Activated naive CD4-positive, alpha-beta T cell treated with anti-CD3 and anti-CD28 coated beads, Interleukin-2, amount 50 U/mL, for 72 hours (primary cell): ENCODE results near the gene SAP25. TPM values are rescaled to one million over a fixed set of nuclear protein-coding genes. Genes with fewer than 3 reads are reported as not detected.
"Not testable (repeated sequence)": the region's sequence is repeated elsewhere in the genome, so short reads cannot be mapped to it uniquely, and the experiment has no call there.

Source experiments
- ATAC-seq, 2 donors: fragments of 150-1000 bp; cut with Tn5 transposase; 2 replicates each; pipeline ENCODE4 v1.10.0; 2021; ENCODE audit warnings: mild to moderate bottlenecking in 2 of 2, moderate library complexity in 2 of 2
- DNase-seq, 2 donors: peaks; one replicate each; pipeline ENCODE4 v3.0.0; 2021 to 2022; ENCODE audit warnings: low spot score in 2 of 2
- H3K27ac Mint-ChIP-seq, 2 donors: one replicate each; pipeline ENCODE4 v1.8.0; 2022; ENCODE audit warnings: mild to moderate bottlenecking in 2 of 2, mixed read lengths in 2 of 2
- H3K36me3 Mint-ChIP-seq, 2 donors: one replicate each; pipeline ENCODE4 v1.8.0; 2022; ENCODE audit warnings: mixed read lengths in 2 of 2
- H3K9me3 Mint-ChIP-seq, 2 donors: one replicate each; pipeline ENCODE4 v1.8.0; 2022; ENCODE audit warnings: mixed read lengths in 2 of 2
- total RNA-seq, 2 donors: library from RNA; stranded (reverse); gene quantifications; one replicate each; pipeline ENCODE4 v1.2.3, GENCODE V29; 2022

SAP25 gene
- total RNA-seq, 2 donors from 2014 or later, result 10.6 to 26.0 TPM

DNA sequence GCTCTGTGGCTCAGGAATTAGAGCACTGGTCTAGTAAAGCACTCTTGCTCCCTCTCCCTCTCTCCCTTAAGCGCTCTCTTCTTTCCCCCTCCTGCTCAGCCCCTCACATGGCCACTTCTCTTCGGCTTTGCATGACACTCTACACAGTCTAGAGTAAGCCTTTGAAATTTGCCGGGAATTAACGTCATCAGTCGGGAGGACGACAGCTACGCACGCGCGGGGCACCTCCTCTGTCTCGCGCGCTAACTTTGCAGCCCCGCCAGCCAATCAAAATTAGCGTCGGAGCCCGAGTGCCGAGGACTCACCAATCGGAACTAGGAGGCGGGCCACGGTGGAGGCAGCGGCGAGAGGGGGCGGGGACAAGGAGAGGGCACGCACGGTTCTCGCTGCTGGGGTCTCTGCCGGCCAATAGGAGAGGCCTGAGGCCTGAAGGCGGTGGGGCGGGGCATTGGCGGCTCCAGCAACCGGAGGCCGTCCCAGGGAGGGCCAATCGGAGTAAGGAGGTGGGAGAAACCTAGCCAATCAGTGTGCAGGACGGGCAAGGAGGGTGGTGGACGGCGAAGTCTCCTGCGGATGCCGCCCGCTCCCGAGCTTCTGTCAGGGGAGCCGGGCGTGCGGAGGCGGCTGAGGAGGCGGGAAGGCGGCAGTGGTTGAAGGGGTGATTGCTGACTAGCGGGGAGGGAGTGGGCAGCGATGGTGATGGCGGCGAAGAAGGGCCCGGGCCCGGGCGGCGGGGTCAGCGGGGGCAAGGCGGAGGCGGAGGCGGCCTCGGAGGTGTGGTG lies 34.9 kb downstream of the SAP25 start, which contains the start of gene AGFG2:
Gene AGFG2 (plus strand): TSS at position 550 of the 782 bp plus-strand sequence. CDS start 144 bp downstream, at position 694.
- DNase-seq (peak; percentile 100), ATAC-seq (peak; percentile 91 to 94)
- Mint-ChIP-seq H3K9me3 (no peaks in the 10 kb centered on the region), H3K27ac (peak within 1 kb of the TSS; percentile 88 to 93), H3K36me3 (peaks cover 12% of the 10 kb centered on the region in 2 donors)

- Mint-ChIP-seq H3K27ac (peak overlapping the region; percentile 75 to 93), H3K9me3 (no peaks in the 10 kb centered on the region), H3K36me3 (peaks cover 12% of the 10 kb centered on the region in 2 donors)
- DNase-seq, result no peak
- ATAC-seq, result no peak
Observed at GRCh38 chr7:100538348-100538653, 35.4 kb downstream of the SAP25 start.

DNA sequence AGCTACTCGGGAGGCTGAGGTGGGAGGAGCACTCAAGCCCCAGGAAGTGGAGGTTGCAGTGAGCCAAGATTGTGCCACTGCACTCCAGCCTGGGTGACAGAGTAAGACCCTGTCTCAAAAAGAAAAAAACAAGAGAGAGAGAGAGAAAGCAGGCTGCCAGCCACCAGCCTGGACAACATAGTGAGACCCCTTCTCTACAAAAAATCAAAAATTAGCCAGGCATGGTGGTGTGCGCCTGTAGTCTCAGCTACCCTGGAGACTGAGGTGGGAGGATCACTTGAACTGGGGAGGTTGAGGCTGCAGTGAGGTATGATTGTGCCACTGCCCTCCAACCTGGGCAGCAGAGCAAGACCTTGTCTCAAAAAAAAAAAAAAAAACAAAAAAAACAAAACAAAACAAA lies 37.0 kb downstream of the SAP25 start:
- not testable (repeated sequence) for ATAC-seq, H3K9me3 Mint-ChIP-seq, DNase-seq
- H3K27ac Mint-ChIP-seq, result peak overlapping the region in 1 of 2 donors; percentile 93
- H3K36me3 Mint-ChIP-seq, result peaks cover 12% of the 10 kb centered on the region in 2 donors

DNA sequence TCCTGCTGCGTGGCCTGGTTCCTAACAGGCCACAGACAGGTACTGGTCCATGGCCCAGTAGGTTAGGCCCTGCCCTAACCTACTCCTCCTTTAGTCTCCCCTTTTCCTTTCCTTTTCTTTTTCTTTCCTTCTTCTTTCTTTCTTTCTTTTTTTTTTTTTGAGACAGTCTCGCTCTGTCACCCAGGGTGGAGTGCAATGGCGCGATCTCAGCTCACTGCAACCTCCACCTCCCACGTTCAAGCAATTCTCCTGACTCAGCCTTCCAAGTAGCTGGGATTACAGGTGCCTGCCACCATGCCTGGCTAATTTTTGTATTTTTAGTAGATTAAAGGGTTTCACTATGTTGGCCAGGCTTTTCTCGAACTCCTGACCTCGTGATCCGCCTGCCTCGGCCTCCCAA lies 37.7 kb downstream of the SAP25 start:
- not testable (repeated sequence) for ATAC-seq, H3K9me3 Mint-ChIP-seq, DNase-seq
- H3K27ac Mint-ChIP-seq, result peak overlapping the region in 1 of 2 donors; percentile 93
- peaks cover 7 to 12% of the 10 kb centered on the region in 2 donors for H3K36me3 Mint-ChIP-seq

GRCh38 chr7:100532165-100533022 lies 41.3 kb downstream of the SAP25 start:
- Mint-ChIP-seq H3K9me3 (no peaks in the 10 kb centered on the region), H3K27ac (no peak overlapping the region), H3K36me3 (no peaks in the 10 kb centered on the region)
- ATAC-seq (no peak), DNase-seq (no peak)

DNA sequence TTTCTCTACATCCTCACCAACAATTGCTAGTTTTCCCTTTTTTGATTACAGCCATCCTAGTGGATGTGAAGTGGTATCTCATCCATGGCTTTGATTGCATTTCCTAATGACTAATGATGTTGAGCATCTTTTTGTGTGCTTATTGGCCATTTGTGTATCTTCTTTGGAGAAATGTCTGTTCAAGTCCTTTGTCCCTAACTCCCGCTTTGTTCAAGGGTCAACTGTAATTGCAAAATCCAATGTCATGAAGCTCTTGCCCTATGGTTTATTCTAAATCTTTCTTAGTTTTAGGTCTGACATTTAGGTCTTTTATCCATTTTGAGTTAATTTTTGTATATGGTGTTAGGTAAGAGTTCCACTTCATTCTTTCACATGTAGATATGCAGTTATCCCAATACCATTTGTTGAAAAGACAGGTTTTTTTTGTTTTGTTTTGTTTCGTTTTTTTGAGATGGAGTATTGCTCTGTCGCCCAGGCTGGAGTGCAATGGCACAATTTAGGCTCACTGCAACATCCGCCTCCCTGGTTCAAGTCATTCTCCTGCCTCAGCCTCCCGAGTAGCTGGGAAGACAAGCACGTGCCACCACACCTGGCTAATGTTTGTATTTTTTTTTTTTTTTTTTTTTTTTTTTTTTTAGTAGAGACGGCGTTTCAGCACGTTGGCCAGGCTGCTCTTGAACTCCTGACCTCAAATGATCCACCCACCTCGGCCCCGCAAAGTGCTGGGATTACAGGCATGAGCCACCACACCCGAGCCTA lies 45.4 kb downstream of the SAP25 start:
- not testable (repeated sequence) for H3K9me3 Mint-ChIP-seq, ATAC-seq, DNase-seq, H3K36me3 Mint-ChIP-seq, H3K27ac Mint-ChIP-seq

DNA sequence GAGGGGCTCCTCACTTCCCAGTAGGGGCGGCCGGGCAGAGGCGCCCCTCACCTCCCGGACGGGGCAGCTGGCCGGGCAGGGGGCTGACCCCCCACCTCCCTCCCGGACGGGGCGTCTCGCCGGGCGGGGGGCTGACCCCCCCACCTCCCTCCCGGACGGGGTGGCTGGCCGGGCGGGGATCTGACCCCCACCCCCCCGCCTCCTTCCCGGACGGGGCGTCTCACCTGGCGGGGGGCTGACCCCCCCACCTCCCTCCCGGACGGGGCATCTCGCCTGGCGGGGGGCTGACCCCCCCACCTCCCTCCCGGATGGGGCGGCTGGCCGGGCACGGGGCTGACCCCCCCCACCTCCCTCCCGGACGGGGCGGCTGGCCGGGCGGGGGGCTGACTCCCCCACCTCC lies 50.5 kb downstream of the SAP25 start:
- H3K27ac Mint-ChIP-seq, ATAC-seq, H3K9me3 Mint-ChIP-seq, H3K36me3 Mint-ChIP-seq, DNase-seq: not testable (repeated sequence)

Other genes with a start within 250 kb of the SAP25 start
- gene PILRB, start 215.8 kb downstream of the SAP25 start, total RNA-seq, result 100 to 1,000 TPM in 1 of 2 donors, 10 to 100 TPM in 1; 41.0 to 103 TPM
- gene PILRA, start 200.4 kb downstream of the SAP25 start, total RNA-seq, result 10 to 100 TPM in 1 of 2 donors, under 1 TPM in 1; 0.84 to 11.5 TPM
- 1 to 10 TPM; 3.4 to 5.6 TPM for gene ZCWPW1, start 145.2 kb downstream of the SAP25 start, total RNA-seq
- gene MEPCE, start 144.1 kb downstream of the SAP25 start, total RNA-seq, result 10 to 100 TPM; 53.0 to 83.5 TPM
- gene PPP1R35, start 137.4 kb downstream of the SAP25 start, total RNA-seq, result 10 to 100 TPM; 38.7 to 52.5 TPM
- gene SPACDR, start 109.6 kb downstream of the SAP25 start, total RNA-seq, result 1 to 10 TPM; 7.7 to 9.9 TPM
- gene TSC22D4, start 94.7 kb downstream of the SAP25 start, total RNA-seq, result 10 to 100 TPM; 96.2 to 99.9 TPM
- gene NYAP1, start 90.0 kb downstream of the SAP25 start, total RNA-seq, result 1 to 10 TPM in 1 of 2 donors, under 1 TPM in 1; 0.89 to 1.0 TPM
- gene AGFG2, start 34.7 kb downstream of the SAP25 start, total RNA-seq, result 10 to 100 TPM; 47.3 to 59.9 TPM
- gene LRCH4, start 12.2 kb upstream of the SAP25 start, total RNA-seq, result 100 to 1,000 TPM in 1 of 2 donors, 10 to 100 TPM in 1; 76.2 to 178 TPM
- gene FBXO24, start 12.4 kb upstream of the SAP25 start, total RNA-seq, result 1 to 10 TPM; 1.9 to 4.0 TPM
- 10 to 100 TPM; 14.8 to 19.6 TPM for gene PCOLCE, start 28.5 kb upstream of the SAP25 start, total RNA-seq
- gene MOSPD3, start 38.6 kb upstream of the SAP25 start, total RNA-seq, result 10 to 100 TPM; 20.7 to 28.0 TPM
- gene TFR2, start 67.7 kb upstream of the SAP25 start, total RNA-seq, result 10 to 100 TPM; 13.1 to 19.1 TPM
- not detected for gene ACTL6B, start 82.5 kb upstream of the SAP25 start, total RNA-seq
- 100 to 1,000 TPM; 213 to 239 TPM for gene GNB2, start 99.8 kb upstream of the SAP25 start, total RNA-seq
- 10 to 100 TPM; 47.2 to 58.4 TPM for gene GIGYF1, start 120.3 kb upstream of the SAP25 start, total RNA-seq
- gene POP7, start 132.2 kb upstream of the SAP25 start, total RNA-seq, result 10 to 100 TPM; 37.3 to 47.5 TPM
- not detected for gene EPO, start 146.6 kb upstream of the SAP25 start, total RNA-seq
- not detected for gene ZAN, start 159.7 kb upstream of the SAP25 start, total RNA-seq